GM18951 (cell line): ENCODE measurements around the gene ENOX1.
"Not testable (repeated sequence)": the region's sequence is repeated elsewhere in the genome, so short reads cannot be mapped to it uniquely, and the experiment has no call there.

ENCODE experiments used
- POLR2A ChIP-seq: IDR thresholded peaks from 4 replicates; pipeline ENCODE4 v1.6.1; 2011; ENCODE audit warnings: mild to moderate bottlenecking; ENCODE audit not compliant: insufficient read length, insufficient read depth; ENCODE audit errors: extremely low read depth
- in situ Hi-C: fragments of 300-500 bp; cut with MboI; formaldehyde crosslinking; loops from one replicate; pipeline ENCODE4 v1.12.0; 2022; ENCODE audit warnings: low sequenced_read_pairs, mixed read lengths, inconsistent platforms; ENCODE audit not compliant: unreplicated experiment

The ENOX1 gene

GRCh38 chr13:43196750-43197370 lies 589.9 kb downstream of the ENOX1 start:
- in situ Hi-C loops = no loop called here
- TF ChIP-seq POLR2A = no peak

GRCh38 chr13:43196086-43196621 lies 590.6 kb downstream of the ENOX1 start:
- TF ChIP-seq POLR2A = no peak
- in situ Hi-C loops = no loop called here

GRCh38 chr13:43195551-43195950 lies 591.2 kb downstream of the ENOX1 start:
- in situ Hi-C loops = no loop called here
- no peak for TF ChIP-seq POLR2A

GRCh38 chr13:43195112-43195511 lies 591.7 kb downstream of the ENOX1 start:
- TF ChIP-seq POLR2A = no peak
- in situ Hi-C loops = no loop called here

- in situ Hi-C loops = no loop called here
Observed at GRCh38 chr13:43193789-43194420, 592.9 kb downstream of the ENOX1 start.

GRCh38 chr13:43191546-43191945 lies 595.2 kb downstream of the ENOX1 start:
- no peak for TF ChIP-seq POLR2A
- in situ Hi-C loops = no loop called here

More at GRCh38 chr13:43193789-43194420, 592.9 kb downstream of the ENOX1 start:
- no peak for TF ChIP-seq POLR2A

GRCh38 chr13:43185226-43185625 lies 601.5 kb downstream of the ENOX1 start:
- in situ Hi-C loops = no loop called here
- TF ChIP-seq POLR2A = no peak

GRCh38 chr13:43180837-43181236 lies 605.9 kb downstream of the ENOX1 start:
- TF ChIP-seq POLR2A = no peak
- in situ Hi-C loops = no loop called here

GRCh38 chr13:43180036-43180660 lies 606.6 kb downstream of the ENOX1 start:
- TF ChIP-seq POLR2A = no peak
- in situ Hi-C loops = no loop called here

GRCh38 chr13:43171489-43171888 lies 615.3 kb downstream of the ENOX1 start:
- TF ChIP-seq POLR2A = no peak
- in situ Hi-C loops = no loop called here

- TF ChIP-seq POLR2A = no peak
- in situ Hi-C loops = no loop called here
Observed at GRCh38 chr13:43170506-43170905, 616.3 kb downstream of the ENOX1 start.

GRCh38 chr13:43168434-43168833 lies 618.3 kb downstream of the ENOX1 start:
- in situ Hi-C loops = not testable (repeated sequence)

- TF ChIP-seq POLR2A = no peak
- in situ Hi-C loops = no loop called here
Observed at GRCh38 chr13:43167731-43168130, 619.0 kb downstream of the ENOX1 start.
